KOPT-K1 (cell line): ENCODE results near the gene LMTK2.

Experiments
- H3K27ac ChIP-seq: fragments of 200-600 bp; sonication (generic); 2 replicates; pipeline ENCODE4 v1.5.1; 2016; ENCODE audit warnings: antibody characterized with exemption, mild to moderate bottlenecking, low read depth, low read length; ENCODE audit not compliant: poor library complexity, severe bottlenecking
- H3K36me3 ChIP-seq: fragments of 200-600 bp; sonication (generic); 2 replicates; pipeline ENCODE4 v1.5.1; 2017; ENCODE audit warnings: antibody characterized with exemption, mild to moderate bottlenecking, low read length, moderate library complexity; ENCODE audit not compliant: insufficient read depth
- H3K9me3 ChIP-seq: fragments of 200-600 bp; sonication (generic); 2 replicates; pipeline ENCODE4 v1.5.1; 2017; ENCODE audit warnings: antibody characterized with exemption, low read length, mild to moderate bottlenecking; ENCODE audit not compliant: insufficient read depth, poor library complexity, severe bottlenecking

LMTK2 gene

DNA sequence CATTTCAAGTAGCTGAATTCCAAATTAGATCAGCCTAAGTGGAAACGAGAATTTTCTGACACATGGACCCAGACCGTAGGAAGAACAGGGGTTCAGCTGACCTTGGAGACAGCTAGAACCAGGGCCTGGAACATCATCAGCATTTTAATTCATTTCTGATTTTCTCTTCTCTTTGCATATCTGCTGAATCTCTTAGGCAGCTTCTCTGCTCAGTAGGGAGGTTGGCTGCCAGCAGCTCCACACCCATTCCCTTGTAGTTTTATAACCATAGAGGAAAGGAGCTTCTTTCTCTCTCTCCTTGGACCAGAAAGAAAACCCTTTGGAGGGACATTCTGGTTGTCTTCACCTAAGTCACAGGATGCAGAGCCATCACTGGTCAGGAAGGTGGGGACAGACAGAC lies 36.0 kb downstream of the LMTK2 start:
- Histone ChIP-seq H3K9me3 (peaks cover 9% of the 10 kb centered on the region), H3K27ac (no peak overlapping the region), H3K36me3 (peaks cover 62% of the 10 kb centered on the region)

DNA sequence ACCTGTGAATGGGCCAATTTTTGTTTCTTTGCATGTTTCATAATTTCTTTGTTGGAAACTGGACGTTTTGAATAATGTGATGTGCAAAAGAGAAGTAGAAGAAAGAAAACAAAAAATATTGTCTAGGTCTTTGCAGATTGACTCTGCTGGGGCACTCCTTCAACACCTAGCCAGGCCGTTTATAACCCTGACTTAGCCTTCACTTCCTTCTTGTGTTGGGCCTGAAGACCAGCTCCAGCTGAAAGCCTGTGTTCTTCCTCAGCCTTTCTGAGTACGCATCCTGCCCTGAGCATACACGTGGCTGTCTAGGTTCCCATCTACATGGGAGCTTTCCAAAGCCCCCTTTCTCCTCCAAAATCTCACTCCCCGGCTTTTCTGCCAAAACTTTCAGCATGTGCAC lies 41.9 kb downstream of the LMTK2 start:
- peaks cover 38% of the 10 kb centered on the region for H3K36me3 ChIP-seq
- peaks cover 9% of the 10 kb centered on the region for H3K9me3 ChIP-seq
- no peak overlapping the region for H3K27ac ChIP-seq

DNA sequence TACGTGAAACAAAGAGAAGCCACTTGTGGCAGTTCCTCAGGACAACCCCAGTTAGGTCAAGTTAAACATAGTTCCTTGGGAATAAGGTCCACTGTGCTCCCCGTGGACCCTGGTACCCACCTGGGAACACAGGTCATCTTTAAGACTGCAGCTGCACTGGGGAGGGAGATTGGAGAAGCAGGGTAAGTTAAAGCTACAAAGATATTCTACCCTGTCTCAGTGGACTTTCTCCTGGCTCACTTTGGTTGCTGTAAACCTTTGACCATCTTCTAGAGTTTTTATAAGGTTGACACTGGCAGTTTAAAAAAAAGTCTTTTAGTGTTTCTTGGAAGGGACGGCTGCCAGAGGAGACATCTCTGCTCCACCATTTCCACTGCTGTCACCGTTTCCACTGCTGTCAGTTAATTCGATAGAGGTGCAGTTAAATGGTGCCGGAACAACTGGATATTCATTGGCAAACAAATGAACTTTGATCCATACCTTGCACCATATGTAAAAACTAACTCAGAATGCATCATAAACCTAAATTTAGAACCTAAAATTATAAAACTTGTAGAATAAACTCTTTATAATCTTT lies 42.5 kb downstream of the LMTK2 start:
- Histone ChIP-seq H3K9me3 (peaks cover 9% of the 10 kb centered on the region), H3K36me3 (peaks cover 38% of the 10 kb centered on the region)

DNA sequence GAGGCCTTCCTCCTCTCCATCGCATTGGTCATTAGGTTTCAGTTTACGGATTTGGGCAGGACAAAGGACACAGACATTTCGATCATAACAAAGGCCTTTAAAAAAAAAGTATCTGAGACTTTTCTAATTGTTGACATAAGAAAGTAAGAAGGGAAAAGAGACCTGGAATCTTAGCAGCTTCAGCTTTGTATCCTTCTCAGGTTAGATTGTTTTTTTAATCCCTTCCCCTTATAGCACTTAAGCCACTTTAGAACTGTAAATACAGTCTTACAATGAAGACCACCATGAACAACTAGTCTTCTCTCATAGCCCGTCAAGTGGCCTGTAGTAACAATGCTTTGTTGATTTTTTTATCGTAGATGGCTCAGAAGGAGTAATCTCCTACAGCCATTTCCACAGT lies 45.2 kb downstream of the LMTK2 start:
- Histone ChIP-seq H3K27ac (no peak overlapping the region), H3K9me3 (no peaks in the 10 kb centered on the region), H3K36me3 (peaks cover 52% of the 10 kb centered on the region)

More for the DNA sequence above, 42.5 kb downstream of the LMTK2 start:
- no peak overlapping the region for H3K27ac ChIP-seq

DNA sequence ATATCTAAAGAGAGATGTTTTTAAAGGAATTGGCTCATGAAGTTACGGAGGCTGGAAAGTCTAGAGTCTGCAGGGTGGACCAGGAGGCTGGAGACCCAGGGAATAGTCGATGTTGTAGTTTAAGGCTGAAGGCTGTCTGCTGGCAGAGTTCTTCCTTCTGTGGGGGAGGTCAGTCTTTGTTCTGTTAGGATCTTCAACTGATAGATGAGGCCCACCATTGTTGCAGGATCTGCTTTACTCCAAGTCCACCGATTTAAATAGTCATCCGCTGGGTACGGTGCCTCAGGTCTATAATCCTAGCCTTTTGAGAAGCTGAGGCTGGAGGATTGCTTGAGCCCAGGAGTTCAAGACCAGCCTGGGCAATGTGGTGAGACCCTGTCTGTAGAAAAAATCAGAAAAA lies 50.0 kb downstream of the LMTK2 start:
- Histone ChIP-seq H3K36me3 (peaks cover 70% of the 10 kb centered on the region), H3K9me3 (no peaks in the 10 kb centered on the region)

DNA sequence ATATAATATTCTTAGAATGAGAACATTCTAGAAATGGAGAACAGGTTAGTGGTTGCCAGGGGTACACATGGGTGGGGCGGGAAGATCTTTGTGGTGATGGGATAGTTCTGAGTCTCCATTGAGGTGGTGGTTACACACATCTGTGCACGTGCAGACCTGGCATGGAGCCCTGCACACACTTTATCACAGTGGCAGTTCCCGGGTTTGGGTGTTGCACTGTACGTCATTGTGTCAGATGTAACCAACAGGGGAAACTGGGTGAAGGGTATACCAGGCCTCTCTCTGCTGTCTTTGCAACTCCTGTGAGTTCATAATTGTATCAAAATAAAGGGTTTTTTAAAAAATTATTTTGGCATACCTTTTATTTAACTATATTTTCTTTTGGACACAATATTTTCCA lies 51.1 kb downstream of the LMTK2 start:
- no peaks in the 10 kb centered on the region for H3K9me3 ChIP-seq
- H3K36me3 ChIP-seq = peaks cover 59% of the 10 kb centered on the region
- no peak overlapping the region for H3K27ac ChIP-seq

More for the DNA sequence above, 50.0 kb downstream of the LMTK2 start:
- no peak overlapping the region for H3K27ac ChIP-seq

DNA sequence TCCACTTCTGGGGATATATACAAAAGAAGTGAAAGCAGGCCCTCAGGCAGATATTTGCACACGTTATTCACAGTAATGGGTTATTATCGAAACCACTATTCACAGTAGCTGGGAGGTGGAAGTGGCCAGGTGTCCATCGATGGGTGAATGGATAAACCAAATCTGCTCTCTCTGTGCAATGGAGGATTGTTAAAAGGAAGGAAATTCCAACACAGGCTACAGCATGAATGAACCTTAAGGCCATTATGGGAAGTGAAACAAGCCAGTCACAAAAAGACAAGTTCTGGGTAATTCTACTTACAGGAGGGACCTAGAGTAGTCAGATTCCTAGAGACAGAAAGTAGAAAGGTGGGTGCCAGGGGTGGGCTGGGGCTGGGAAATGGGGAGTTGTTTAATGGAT lies 56.1 kb downstream of the LMTK2 start:
- Histone ChIP-seq H3K9me3 (no peaks in the 10 kb centered on the region), H3K27ac (no peak overlapping the region), H3K36me3 (peaks cover 17% of the 10 kb centered on the region)

DNA sequence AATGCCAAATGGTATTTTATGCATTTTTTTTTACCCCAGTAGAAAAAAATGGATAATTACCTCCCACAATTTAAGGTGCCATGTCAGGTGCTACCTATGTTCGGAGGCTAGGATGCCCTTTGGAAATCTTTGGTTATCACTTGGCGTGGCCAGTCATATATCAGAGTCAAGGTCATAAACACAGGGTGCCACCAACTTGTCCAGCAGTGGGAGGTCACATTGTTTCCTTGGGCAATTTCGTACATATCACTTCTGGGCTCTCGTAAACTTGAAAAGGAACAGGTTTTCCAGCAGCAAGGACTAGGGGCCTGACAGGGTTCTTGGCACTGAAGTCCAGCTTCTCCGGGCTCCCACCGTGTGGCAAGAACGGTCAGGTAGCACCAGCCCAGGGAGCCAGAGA lies 56.6 kb downstream of the LMTK2 start:
- Histone ChIP-seq H3K27ac (no peak overlapping the region), H3K9me3 (no peaks in the 10 kb centered on the region), H3K36me3 (peaks cover 12% of the 10 kb centered on the region)

DNA sequence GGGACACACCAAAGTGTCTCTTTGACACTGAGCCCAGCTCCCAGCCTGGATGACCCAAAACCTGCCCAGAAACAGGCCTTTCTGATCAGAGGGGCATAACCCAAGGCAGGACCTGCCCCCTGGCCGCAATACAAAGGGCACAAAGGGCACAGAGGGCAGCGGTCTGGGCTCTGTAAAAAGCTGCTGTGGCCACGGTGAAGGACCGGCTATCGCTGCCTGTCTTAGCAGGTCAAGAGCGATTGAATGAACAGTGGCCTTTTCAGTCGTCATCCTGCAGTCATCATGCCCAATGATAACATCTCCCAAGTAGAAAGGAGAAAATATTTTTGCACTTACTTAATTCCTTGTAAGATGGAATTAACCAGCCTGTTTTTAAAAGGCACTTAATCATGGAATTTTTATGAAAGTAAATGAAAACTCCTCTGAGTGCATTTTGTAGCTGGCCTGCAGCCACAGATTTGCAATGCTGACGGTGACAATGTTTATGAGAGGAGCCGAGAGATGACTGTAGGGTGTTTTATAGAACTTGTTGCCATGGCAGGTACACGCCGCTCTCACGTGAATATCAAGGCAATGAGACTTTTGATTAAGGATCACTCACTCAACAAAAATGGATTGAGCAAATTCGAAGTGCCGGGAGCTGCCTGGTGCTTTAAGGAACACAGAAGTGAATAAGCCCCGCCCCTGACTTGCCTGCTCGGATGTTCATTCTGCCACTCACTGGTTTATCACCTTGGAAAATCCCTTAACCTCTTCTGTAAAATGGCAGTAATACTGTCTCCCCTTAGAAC lies 57.2 kb downstream of the LMTK2 start:
- Histone ChIP-seq H3K27ac (no peak overlapping the region), H3K36me3 (peaks cover 12% of the 10 kb centered on the region), H3K9me3 (no peaks in the 10 kb centered on the region)

DNA sequence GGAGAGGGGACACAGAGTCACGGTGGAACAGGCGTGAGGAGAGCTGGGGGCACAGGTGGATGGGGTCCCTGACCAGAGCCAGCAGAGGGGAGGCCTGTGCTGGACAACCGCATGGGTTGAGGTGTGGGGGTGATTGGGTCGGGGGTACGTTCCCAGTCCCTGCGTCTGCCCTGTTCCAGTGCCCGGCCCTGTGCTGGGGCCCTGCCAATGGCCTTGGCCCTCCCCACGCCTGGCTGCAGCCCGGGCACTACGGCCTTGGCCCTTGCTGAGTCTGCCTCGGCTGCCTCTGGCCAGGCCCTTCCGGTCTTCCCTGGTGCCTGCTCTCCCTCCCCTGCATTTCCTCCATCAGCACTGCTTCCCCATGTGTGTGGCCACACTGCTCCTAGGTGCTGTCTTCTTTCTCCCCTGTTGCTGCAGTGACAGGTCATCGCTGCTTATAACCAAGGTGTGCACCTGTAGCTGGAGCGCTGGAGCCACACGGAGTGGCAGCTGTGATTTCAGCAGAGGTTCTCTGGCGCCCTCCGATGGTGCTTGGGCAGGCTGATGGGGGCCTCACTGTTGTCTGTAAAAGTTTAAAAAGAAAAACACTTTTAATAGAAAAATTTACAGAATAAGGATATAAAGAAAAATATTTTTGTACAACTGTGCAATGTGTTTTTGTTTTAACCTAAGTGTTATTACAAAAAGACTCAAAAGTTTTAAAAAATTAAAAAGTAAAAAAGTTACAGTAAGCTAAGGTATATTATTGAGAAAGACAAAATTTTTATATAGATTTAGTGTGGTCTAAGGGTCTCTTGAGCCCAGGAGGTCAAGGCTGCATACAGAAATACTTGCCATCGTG lies 59.4 kb downstream of the LMTK2 start:
- H3K9me3 ChIP-seq = no peaks in the 10 kb centered on the region
- H3K36me3 ChIP-seq = peaks cover 6% of the 10 kb centered on the region; the same call in 1 of the 2 replicates
- no peak overlapping the region for H3K27ac ChIP-seq

DNA sequence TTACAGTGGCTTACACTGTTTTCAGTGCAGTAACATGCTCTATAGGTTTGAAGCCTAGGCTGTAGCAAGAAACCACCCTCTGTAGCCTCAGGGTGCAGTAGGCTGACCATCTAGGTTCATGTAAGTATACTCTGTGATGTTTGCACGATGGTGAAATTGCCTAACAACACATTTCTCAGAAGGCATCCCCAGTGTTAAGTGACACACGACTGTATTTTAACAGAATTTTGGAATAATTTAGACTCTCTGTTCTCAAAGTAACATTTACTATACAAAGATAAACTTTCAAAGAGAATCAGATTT lies 60.0 kb downstream of the LMTK2 start:
- no peaks in the 10 kb centered on the region for H3K9me3 ChIP-seq
- no peak overlapping the region for H3K27ac ChIP-seq
- peaks cover 6% of the 10 kb centered on the region; the same call in 1 of the 2 replicates for H3K36me3 ChIP-seq

DNA sequence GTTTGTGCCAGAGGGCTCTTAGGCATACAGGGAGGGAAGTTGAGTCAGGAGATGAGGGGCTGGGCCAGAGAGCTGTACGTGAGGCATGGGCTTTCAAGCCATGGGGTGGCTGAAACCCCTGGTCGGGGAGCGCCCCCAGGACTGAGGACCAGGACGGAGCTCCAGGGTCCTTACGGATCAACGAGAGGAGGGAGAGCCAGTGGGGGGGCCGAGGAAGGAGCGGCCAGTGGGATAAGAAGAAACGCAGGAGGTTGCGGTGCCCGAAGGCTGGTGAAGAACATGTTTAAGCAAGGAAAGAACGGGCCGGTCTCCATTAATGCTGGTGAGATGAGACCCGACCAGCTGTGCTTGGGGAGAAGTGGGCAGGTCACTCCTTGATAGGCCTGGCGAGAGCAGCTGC lies 61.0 kb downstream of the LMTK2 start:
- H3K9me3 ChIP-seq = no peaks in the 10 kb centered on the region
- H3K27ac ChIP-seq = no peak overlapping the region

DNA sequence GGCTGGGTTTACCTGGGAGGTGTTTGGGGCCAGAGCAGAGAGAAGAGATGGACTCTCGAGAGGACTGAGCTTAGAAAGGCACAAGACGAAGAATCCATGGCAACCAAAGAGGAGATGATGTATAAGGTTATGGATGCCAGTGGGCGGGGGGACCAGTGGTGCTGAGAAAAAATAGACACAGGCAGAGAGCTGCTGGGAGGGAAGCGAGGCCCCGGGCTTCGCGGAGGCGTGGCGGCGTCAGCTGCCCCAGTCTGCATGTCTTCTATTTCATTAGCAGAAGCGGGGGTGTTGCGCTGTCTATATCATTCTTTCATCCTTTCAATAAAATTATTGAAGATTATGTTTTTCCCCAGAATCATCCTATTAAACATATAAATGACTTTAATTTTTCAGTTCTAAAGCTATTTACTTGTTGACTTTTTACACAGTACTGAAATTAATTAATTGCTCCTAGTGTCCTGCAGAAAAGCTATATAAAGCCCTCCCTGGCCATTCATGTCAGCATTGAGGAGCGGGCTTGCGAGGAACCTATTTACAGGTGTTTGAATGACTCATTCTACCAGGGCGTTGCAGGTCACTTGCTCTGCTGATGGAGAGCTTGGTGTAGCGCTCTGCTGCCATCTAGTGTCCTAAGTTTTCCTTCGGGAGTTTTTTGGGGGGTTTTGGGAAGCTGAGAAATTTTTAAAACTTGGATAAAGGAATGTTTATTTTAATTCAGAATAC lies 61.7 kb downstream of the LMTK2 start:
- Histone ChIP-seq H3K9me3 (no peaks in the 10 kb centered on the region), H3K27ac (no peak overlapping the region), H3K36me3 (peaks cover 19% of the 10 kb centered on the region; the same call in 1 of the 2 replicates)

More for the DNA sequence above, 61.0 kb downstream of the LMTK2 start:
- H3K36me3 ChIP-seq = peaks cover 15% of the 10 kb centered on the region; the same call in 1 of the 2 replicates

DNA sequence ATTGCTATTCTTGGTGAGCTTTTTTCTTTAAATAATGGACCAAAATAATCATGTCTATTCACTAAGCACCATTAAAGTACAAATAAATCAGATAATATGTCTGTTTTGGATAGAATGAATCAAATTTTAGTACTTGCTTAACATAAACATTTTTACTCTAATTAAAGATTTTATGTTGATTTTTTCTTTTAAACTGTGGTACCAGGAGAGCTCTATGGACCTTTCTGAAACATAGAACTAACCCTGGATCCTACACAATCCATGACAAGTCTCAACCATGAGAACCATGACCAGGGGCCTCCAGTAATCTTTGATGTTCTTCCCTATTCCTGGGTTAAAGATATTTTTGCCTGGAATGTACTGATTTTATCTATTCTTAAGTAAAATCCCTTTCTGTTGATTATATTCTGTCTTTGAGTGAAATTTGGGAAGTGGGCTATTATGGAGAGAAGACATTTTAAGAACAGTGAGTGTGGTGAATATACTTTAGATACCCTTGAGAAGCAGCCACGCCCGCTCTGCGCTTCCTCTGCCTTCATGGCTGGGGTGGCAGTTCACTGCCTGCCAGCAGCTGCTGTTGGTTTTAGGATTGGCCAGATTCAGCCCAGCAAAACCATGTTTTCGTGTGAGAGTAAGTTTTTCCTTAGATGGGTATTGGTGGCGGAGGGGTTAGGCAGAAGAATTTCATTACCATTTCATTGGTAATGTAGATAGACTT lies 62.4 kb downstream of the LMTK2 start:
- Histone ChIP-seq H3K36me3 (peaks cover 19% of the 10 kb centered on the region; the same call in 1 of the 2 replicates), H3K27ac (no peak overlapping the region), H3K9me3 (no peaks in the 10 kb centered on the region)
